HG02642 (cell line): ENCODE measurements around the gene SIGLEC11.

Experiments used
- ATAC-seq: cut with Tn5 transposase; IDR thresholded peaks from one replicate; pipeline ENCODE4 v1.9.1; 2021; ENCODE audit warnings: mild to moderate bottlenecking; ENCODE audit not compliant: unreplicated experiment, poor library complexity

The SIGLEC11 gene

DNA sequence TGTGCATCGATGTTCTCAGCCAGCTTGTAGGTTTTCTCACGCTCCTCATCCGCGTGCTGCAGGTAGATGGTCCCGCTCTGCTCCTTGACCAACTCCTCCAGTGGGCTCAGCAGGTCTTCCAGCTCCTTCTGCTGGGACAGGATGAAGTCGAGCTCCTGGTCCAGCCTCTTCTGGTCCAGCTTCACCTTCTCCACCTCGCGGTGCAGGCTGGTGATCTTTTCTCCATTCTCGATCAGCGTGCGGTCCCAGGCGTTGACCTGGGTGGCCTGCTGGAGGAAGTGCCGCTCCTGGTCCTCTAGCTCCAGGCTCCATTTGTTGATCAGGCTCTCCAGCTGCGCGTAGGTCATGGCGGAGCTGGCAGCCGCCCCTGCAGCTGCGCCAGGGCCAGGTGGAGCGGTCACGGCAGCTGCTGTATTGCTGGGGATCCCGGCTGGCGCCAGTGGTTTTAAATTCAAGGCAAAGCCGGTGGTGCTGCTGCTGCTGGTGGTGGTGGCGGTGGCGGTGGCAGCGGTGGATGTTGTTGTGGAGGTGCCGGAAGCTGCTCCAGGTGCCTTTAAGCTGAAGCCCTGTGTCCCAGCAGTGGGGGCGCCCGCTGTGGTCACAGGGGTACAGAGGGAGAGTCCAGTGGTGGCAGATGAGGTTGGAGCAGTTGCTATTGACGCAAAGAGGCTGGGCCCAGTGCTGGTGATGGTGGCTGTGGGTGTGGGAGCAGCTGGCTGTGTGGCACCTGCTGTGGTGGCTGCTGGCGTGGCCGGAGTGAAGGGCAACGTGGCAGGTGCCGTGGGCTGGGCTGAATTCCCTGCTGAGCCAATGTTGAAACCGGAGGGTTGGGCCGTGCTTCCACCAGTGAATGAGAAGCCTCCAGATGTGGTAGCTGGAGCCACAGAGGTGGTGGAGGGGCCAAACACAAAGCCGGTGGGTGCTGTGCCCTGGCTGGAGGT lies 52.2 kb downstream of the SIGLEC11 start:
- no peak for ATAC-seq

- ATAC-seq, result peak; percentile 32
Observed at GRCh38 chr19:49907745-49908446, 53.1 kb downstream of the SIGLEC11 start.

- ATAC-seq, result no peak
Observed at GRCh38 chr19:49906879-49907564, 54.0 kb downstream of the SIGLEC11 start.

- ATAC-seq, result no peak
Observed at GRCh38 chr19:49904136-49904535, 56.8 kb downstream of the SIGLEC11 start.
